ENCODE results near the gene DRD4.

Gene DRD4

DNA sequence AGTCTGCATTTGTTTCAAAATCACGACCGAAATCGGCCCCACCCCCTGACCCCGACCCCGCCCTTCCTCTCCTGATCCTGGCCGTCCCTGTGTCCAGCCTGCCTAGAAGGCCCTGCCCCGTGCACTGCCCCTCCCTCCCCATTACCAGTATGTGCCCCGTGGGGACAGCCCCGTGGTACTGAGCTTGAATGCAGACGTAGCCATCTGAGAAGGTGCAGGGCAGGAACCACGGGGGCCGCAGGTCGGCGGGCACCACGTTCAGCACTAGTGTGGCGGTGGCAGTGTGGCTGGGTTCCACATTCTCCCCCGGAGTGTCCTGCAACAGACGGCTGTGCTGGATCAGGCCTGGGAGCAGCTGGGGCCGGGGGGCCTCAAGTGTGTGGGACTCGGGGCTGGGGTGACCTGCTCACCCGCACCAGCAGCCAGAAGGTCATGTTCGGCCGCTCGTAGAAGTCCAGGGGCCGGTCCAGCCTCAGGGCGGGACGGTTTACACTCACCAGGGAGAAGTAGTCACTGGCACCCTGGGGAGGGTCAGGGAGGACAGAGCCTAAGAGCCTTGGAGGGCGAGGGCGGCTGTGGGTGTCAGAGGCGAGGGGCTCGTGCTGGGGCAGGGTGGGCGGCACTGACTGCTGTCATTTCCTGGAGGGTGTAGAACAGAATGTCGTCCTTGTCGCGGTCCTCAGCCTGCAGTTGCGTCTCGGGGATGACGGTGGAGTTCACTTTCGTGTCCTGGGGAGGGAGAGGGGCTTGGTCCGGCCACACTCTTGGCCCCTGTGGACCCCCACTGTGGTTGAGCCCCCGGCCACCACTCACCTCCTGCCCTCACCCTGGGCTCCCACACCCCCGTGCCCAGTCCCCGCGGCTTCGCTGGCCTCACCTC lies 15.9 kb upstream of the DRD4 start:
- DNase-seq, result no peak

DNA sequence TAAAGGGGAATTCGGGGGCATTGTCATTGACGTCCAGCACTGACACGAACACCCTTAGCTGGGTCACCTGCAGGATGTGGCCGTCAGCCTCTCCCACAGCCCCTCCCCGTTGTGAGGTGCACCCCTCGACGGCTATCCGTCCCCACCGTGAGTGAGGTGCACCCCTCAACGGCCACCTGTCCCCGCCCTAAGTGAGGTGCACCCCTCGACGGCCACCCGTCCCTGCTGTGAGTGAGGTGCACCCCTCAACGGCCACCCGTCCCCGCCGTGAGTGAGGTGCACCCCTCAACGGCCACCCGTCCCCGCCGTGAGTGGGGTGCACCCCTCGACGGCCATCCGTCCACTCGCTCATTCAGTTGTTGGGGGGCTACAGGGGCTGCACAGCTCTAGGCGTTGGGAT lies 15.2 kb upstream of the DRD4 start:
- DNase-seq, result no peak

- DNase-seq, result no peak
These were observed 13.7 kb upstream of the DRD4 start for GRCh38 chr11:623349-623869.

GRCh38 chr11:623999-624704 lies 12.9 kb upstream of the DRD4 start:
- DNase-seq, result no peak

DNA sequence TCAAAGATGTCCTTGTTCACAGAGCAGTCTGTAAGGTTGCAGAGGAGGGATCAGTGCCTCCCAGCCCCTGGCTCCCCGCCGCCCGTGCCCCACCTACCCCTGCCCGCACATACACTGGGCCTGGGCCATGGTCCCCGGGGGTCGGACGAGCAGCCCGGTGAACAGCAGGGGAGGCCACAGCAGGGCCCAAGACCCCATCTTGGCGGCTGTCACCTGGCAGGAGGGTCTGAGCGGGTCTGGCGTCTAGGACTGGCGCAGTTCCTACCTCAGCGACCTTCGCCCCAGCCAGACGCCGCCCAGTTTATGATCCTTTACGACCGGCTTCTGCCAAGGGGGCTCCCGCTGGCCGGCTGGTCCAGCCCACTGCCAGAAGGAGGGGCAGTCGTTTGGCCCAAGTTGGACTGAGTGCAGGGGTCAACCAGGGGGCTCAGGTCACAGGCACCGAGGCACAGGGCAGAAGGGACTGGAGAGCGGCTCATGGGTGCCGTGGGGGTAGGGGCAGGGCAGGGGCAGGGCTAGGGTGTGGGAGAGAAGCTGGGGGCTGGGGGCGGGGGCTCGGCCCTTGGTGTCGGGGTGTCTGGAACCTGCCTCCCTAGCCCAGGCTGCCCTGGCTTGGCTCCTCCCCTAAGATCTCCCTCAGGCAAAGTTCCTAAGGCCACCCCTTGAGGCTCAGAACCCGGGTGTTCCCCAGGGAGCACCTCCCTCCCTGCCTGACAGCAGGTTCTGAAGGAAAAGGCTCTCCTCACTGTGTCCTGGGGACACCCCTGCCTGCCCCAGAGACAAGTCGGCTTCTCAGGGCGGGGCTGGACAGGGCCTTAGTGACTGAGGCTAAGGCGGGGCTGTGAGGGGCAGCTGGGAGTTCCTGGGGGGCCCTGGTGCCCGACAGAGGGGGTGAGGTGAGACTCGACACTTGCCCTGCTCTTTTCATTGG lies 12.1 kb upstream of the DRD4 start, which contains the start of gene CDHR5:
Gene CDHR5 (minus strand): TSS at position 251 of the 931 bp plus-strand sequence. CDS start 53 bp downstream, at position 198.
- peak; percentile 46 for DNase-seq

- DNase-seq, result no peak
These were observed 11.3 kb upstream of the DRD4 start for GRCh38 chr11:625636-626268.

GRCh38 chr11:626475-627307 lies 10.4 kb upstream of the DRD4 start, which contains the start of gene SCT:
Gene SCT (minus strand): TSS chr11:627181. CDS start chr11:627143, 38 bp downstream.
- DNase-seq, result no peak

- DNase-seq, result no peak
These were observed 9.8 kb upstream of the DRD4 start for GRCh38 chr11:627308-627576.

GRCh38 chr11:628056-628455 lies 9.0 kb upstream of the DRD4 start:
- peak; percentile 29 for DNase-seq

DNA sequence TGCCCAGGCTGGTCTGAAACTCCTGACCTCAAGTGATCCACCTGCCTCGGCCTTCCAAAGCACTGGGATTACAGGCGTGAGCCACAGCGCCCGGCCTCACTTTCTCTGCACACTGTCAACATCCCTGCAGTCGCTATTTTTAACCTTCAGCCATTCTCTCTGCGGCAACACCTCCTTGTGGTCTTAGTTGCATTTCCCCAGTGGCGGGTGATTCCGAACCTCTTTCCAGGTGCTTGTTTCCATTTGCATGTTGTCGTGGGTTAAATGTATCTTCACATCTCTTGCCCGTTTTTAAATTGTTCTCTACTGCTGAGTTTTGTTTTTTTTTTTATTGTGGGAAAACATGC lies 7.9 kb upstream of the DRD4 start:
- DNase-seq, result no peak

DNA sequence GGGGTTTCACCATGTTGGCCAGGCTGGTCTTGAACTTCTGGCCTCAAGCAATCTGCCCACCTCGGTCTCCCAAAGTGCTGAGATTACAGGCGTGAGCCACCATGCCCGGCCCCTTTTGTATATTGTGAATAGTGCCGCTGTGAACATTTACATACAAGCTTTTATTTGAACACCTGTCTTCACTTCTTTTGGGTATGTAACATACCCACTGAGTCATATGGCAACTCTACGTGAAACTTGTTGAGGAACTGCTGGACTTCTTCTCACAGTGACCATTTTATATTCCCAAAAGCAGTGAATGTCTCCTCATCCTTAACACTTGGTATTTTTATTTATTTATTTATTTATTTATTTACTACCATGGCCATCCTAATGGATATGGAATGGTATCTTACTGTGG lies 6.2 kb upstream of the DRD4 start:
- DNase-seq, result no peak

DNA sequence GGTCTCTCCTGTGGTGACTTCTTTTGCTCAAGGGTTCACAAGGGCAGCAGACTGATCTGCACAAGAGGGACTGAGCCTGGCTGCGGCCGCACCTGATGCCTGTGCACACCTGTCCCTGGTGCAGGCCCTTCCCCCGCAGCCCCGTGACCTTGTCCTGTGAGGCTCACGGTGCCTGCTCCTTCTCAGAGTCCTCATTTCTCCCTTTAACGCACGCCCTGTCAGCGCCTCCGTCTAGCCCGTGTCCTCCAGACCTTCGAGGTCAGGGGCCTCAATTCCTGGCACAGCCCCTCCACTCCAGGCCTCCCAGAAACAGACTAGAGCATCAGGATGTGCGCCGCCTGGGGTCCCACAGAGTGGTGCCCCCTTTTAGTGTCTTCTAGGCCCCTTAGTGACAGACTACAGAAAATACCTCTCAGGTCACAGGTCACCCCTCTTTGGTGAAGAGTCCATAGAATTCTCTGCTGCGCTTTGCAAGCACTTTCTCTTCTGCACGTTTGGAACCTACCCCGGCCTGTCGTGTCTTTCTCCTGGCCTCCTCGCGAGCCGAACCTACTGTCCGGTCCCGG lies 1.0 kb upstream of the DRD4 start:
- DNase-seq, result no peak

- DNase-seq, result no peak
These were observed 194 bp downstream of the DRD4 start for GRCh38 chr11:637333-637592.

DNA sequence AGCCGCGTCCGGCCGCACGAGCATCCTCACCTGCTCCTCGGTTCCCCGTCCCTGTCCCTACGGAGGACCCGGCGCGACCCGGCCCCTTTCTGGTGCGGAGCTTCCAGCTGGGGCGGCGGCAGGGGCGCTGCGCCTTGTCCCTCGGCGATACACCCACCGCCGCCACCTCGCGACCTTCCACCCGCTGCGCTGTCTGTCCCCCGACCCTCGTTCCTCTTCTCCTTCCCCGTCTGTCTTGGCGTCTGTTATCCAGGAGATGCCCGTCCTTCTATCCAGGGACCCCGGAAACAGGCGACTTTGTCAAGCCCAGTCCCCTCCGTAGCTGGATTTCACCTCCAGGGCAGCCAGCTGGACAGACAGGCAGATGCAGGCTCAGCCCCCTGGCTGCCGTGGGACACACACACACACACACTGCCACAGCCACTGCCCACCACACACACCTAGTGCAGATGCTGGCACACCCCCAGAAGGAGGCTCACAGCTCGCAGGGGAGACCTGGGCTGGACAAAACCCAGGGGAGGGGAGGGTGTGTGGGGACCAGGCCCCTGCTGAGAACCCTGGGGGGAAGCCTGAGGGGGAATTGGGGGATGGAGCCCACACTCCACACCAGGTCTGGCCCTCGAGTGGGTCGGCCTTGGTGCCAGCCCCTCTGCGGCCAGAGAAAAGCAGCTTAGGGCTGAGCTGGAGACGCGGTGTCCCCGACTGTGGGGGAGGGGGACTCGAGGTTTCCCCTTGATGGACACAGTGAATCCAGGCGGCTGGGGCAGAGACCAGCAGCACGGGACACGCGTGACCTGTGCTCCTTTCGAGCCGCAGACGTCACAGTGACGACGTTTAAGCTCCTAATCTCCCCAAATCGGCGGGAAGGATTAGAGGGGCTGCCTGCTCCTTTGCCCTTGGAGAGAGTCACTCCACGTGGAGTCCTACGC lies 788 bp downstream of the DRD4 start:
- DNase-seq, result peak; percentile 51

DNA sequence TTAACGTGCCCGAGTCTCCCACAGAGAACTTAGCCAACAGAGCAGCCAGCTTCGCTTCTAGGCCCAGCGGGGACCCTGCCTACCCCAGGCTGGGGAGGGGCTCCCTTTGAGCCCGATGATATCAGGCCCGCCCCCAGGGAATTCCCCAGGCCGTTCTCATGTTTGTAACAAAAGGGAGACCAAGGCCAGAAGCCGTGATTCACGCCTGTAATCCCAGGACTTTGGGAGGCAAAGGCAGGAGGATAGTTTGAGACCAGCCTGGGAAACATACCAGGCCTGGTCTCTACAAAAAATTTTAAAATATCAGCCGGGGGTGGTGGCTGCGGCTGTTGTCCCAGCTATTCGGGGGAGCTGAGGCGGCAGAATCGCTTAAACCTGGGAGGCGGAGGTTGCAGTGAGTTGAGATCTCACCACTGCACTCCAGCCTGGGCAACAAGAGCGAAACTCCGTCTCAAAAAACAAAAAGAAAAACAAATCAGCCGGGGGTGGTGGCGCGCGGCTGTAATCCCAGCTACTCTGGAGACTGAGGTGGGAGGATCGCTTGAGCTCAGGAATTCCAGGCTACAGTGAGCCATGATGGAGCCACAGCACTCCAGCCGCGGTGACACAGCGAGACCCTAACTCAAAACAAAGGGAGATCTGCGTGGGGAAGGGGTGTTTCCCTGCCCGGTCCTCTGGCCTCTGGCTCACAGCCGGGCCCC lies 1.7 kb downstream of the DRD4 start:
- peak; percentile 67 for DNase-seq

GRCh38 chr11:639332-639955 lies 2.4 kb downstream of the DRD4 start:
- peak; percentile 67 for DNase-seq

DNA sequence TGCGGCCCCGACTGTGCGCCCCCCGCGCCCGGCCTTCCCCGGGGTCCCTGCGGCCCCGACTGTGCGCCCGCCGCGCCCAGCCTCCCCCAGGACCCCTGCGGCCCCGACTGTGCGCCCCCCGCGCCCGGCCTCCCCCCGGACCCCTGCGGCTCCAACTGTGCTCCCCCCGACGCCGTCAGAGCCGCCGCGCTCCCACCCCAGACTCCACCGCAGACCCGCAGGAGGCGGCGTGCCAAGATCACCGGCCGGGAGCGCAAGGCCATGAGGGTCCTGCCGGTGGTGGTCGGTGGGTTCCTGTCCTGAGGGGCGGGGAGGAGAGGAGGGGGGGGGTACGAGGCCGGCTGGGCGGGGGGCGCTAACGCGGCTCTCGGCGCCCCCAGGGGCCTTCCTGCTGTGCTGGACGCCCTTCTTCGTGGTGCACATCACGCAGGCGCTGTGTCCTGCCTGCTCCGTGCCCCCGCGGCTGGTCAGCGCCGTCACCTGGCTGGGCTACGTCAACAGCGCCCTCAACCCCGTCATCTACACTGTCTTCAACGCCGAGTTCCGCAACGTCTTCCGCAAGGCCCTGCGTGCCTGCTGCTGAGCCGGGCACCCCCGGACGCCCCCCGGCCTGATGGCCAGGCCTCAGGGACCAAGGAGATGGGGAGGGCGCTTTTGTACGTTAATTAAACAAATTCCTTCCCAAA lies 3.1 kb downstream of the DRD4 start:
- DNase-seq, result no peak

GRCh38 chr11:641806-642370 lies 4.8 kb downstream of the DRD4 start:
- no peak for DNase-seq
